ENCODE measurements around the gene RGL3.
"Not testable (repeated sequence)": the region's sequence is repeated elsewhere in the genome, so short reads cannot be mapped to it uniquely, and the experiment has no call there.

Gene RGL3, protein sequence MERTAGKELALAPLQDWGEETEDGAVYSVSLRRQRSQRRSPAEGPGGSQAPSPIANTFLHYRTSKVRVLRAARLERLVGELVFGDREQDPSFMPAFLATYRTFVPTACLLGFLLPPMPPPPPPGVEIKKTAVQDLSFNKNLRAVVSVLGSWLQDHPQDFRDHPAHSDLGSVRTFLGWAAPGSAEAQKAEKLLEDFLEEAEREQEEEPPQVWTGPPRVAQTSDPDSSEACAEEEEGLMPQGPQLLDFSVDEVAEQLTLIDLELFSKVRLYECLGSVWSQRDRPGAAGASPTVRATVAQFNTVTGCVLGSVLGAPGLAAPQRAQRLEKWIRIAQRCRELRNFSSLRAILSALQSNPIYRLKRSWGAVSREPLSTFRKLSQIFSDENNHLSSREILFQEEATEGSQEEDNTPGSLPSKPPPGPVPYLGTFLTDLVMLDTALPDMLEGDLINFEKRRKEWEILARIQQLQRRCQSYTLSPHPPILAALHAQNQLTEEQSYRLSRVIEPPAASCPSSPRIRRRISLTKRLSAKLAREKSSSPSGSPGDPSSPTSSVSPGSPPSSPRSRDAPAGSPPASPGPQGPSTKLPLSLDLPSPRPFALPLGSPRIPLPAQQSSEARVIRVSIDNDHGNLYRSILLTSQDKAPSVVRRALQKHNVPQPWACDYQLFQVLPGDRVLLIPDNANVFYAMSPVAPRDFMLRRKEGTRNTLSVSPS

GRCh38 chr19:11418549-11419506, at the start of gene RGL3:
RGL3 (minus strand) TSS chr19:11419314; CDS start chr19:11419278, 36 bp downstream.
- Histone ChIP-seq H3K36me3 (no peaks in the 10 kb centered on the region), H3K27ac (peak within 1 kb of the TSS; percentile 67 to 79), H3K9me3 (no peaks in the 10 kb centered on the region), H3K4me1 (peaks cover 0 to 51% (median 37%) of the 10 kb centered on the region in 4 donors), H3K4me3 (peak within 1 kb of the TSS; percentile 56 to 59), H3K27me3 (peaks cover 0 to 2% of the 10 kb centered on the region in 2 donors)
- TF ChIP-seq CTCF (IDR thresholded peaks at IDR 0.05), result no peak
- DNase-seq, result peak; percentile 43 to 81
- intact Hi-C loops (cut with DNase I; ENCODE audit: low total_unique reads), result no loop called here

GRCh38 chr19:11468266-11468845, 49.2 kb upstream of the RGL3 start:
- H3K4me1 ChIP-seq; H3K27ac ChIP-seq; H3K4me3 ChIP-seq; intact Hi-C loops (cut with DNase I; ENCODE audit: low total_unique reads); H3K36me3 ChIP-seq; H3K9me3 ChIP-seq; DNase-seq: not testable (repeated sequence)
- peaks cover 0 to 29% of the 10 kb centered on the region in 2 donors for H3K27me3 ChIP-seq

- no peak for DNase-seq
- H3K36me3 ChIP-seq, result no peaks in the 10 kb centered on the region
- no peak for TF ChIP-seq CTCF (IDR thresholded peaks at IDR 0.05)
- no peak overlapping the region for H3K27ac ChIP-seq
- intact Hi-C loops (cut with DNase I; ENCODE audit: low total_unique reads), result no loop called here
- H3K9me3 ChIP-seq, result no peaks in the 10 kb centered on the region
- H3K4me1 ChIP-seq, result no peaks in the 10 kb centered on the region
- peaks cover 0 to 21% of the 10 kb centered on the region in 2 donors for H3K27me3 ChIP-seq
- no peak overlapping the region for H3K4me3 ChIP-seq
Observed at GRCh38 chr19:11465600-11465999, 46.5 kb upstream of the RGL3 start.

DNA sequence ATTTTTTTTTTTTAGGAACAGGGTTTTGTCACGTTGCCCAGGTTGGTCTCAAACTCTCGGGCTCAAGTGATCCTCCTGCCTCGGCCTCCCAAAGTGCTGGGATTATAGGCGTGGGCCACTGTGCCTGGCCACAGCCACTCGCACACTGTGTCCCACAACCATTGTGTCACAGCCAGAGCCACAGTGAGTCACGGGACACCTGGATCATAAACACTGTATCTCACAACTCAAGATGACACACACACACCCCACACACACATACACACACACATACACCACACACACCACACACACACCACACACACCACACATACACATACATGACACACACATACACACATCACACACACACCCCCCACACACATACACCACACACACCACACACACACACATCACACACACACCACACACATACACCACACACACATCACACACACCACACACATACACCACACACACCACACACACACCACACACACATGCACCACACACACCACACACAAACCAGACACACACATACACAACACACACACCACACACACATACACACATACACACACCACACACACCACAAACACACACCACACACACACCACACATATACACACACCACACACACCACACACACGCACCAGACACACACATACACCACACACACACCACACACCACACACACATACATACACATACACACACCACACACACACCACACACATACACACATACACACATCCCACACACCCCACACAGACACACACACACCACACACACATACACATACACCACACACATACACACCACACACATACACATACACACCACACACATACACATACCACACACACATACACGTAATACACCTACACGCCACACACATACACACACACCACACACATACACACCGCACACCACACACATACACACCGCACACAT, 45.5 kb upstream of the RGL3 start:
- Histone ChIP-seq H3K4me3 (no peak overlapping the region), H3K36me3 (no peaks in the 10 kb centered on the region), H3K9me3 (no peaks in the 10 kb centered on the region), H3K4me1 (no peaks in the 10 kb centered on the region), H3K27me3 (peaks cover 0 to 24% of the 10 kb centered on the region in 2 donors), H3K27ac (no peak overlapping the region)
- TF ChIP-seq CTCF (IDR thresholded peaks at IDR 0.05), result no peak
- intact Hi-C loops (cut with DNase I; ENCODE audit: low total_unique reads), result no loop called here
- no peak for DNase-seq

DNA sequence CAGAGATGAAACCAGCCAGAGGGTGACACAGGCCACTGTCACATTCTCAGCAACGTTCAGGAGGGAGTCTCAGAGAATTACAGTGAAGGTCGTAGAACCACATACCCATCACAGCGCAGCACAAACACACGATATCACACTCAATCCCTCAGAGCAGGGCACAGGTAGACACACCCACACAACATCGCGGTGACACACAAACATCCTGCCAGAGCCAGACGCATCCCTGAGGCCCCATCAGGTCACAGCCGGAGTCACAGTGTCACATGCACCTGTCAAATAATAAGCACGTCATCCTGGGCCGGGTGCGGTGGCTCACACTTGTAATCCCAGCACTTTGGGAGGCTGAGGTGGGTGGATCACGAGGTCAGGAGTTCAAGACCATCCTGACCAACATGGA, 44.3 kb upstream of the RGL3 start:
- Histone ChIP-seq H3K9me3 (no peaks in the 10 kb centered on the region), H3K27ac (no peak overlapping the region), H3K4me1 (no peaks in the 10 kb centered on the region), H3K4me3 (no peak overlapping the region), H3K36me3 (no peaks in the 10 kb centered on the region), H3K27me3 (peaks cover 0 to 30% of the 10 kb centered on the region in 2 donors)
- intact Hi-C loops (cut with DNase I; ENCODE audit: low total_unique reads), result no loop called here
- no peak for TF ChIP-seq CTCF (IDR thresholded peaks at IDR 0.05)
- no peak for DNase-seq
